ENCODE measurements around the gene C3orf20.
"Not testable (repeated sequence)": the region's sequence is repeated elsewhere in the genome, so short reads cannot be mapped to it uniquely, and the experiment has no call there.

The C3orf20 gene

GRCh38 chr3:14728113-14728512 lies 53.2 kb downstream of the C3orf20 start:
- Histone ChIP-seq H3K27ac (ENCODE audit: low read depth, low read length) (no peak overlapping the region), H3K36me3 (ENCODE audit: insufficient read depth, low read length) (no peaks in the 10 kb centered on the region), H3K4me1 (ENCODE audit: insufficient read depth, low read length) (peaks cover 28% of the 10 kb centered on the region), H3K4me3 (ENCODE audit: low read depth in 1 of 2, low read length in 2 of 2) (no peak overlapping the region), H3K27me3 (ENCODE audit: control insufficient read depth in 1 of 2, insufficient read depth in 2 of 2, low read length in 2 of 2) (no peaks in the 10 kb centered on the region), H3K9ac (ENCODE audit: low read length) (no peak overlapping the region), H3K9me3 (ENCODE audit: low read length) (no peaks in the 10 kb centered on the region)

GRCh38 chr3:14730703-14731382 lies 55.9 kb downstream of the C3orf20 start:
- Histone ChIP-seq H3K4me3 (ENCODE audit: low read depth in 1 of 2, low read length in 2 of 2) (no peak overlapping the region), H3K9ac (ENCODE audit: low read length) (no peak overlapping the region), H3K36me3 (ENCODE audit: insufficient read depth, low read length) (no peaks in the 10 kb centered on the region), H3K9me3 (ENCODE audit: low read length) (no peaks in the 10 kb centered on the region), H3K27ac (ENCODE audit: low read depth, low read length) (no peak overlapping the region), H3K4me1 (ENCODE audit: insufficient read depth, low read length) (peaks cover 15% of the 10 kb centered on the region), H3K27me3 (ENCODE audit: control insufficient read depth in 1 of 2, insufficient read depth in 2 of 2, low read length in 2 of 2) (no peaks in the 10 kb centered on the region)

DNA sequence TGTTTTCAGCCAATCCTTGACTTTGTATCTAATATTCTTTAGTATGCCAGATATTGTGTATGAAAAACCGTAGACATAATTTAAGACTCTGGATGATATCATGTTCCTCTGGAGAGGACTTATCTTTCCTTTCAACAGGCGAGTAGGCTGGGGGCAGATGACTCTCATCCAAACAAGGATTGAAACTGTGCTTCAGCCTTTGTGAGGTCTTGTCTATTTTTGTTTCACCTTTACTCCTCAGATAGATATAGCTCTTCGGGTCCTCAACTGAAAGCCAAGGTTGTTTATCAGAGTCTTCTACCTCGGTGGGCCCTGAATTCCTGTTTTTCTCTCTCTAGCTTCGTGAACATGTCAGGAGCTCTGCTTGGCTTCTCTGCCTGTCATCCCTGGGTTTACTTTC lies 66.0 kb downstream of the C3orf20 start:
- H3K27me3 ChIP-seq (ENCODE audit: control insufficient read depth in 1 of 2, insufficient read depth in 2 of 2, low read length in 2 of 2) = no peaks in the 10 kb centered on the region
- H3K9ac ChIP-seq (ENCODE audit: low read length) = no peak overlapping the region
- H3K27ac ChIP-seq (ENCODE audit: low read depth, low read length) = no peak overlapping the region
- H3K4me1 ChIP-seq (ENCODE audit: insufficient read depth, low read length) = no peaks in the 10 kb centered on the region
- peaks cover 6% of the 10 kb centered on the region for H3K9me3 ChIP-seq (ENCODE audit: low read length)
- H3K4me3 ChIP-seq (ENCODE audit: low read depth in 1 of 2, low read length in 2 of 2) = no peak overlapping the region
- H3K36me3 ChIP-seq (ENCODE audit: insufficient read depth, low read length) = no peaks in the 10 kb centered on the region

DNA sequence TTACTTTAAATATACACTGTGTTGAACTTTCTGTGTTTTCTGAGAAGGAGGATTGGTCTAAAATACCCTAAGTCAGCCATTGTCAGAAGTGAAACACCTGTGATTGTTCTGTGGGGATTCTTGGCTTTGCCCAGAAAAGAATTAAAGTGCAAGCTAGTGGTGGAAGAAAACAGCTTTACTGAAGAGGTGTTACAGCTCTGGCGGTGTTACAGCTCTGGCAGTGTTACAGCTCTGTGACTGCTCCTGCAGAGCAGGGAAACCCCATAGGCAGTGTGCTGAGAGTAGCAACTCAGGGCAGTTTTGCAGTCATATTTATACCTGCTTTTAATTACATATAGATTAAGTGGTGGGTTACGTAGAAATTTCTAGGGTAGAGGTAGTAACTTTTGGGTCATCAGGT lies 66.6 kb downstream of the C3orf20 start:
- no peak overlapping the region for H3K27ac ChIP-seq (ENCODE audit: low read depth, low read length)
- no peaks in the 10 kb centered on the region for H3K27me3 ChIP-seq (ENCODE audit: control insufficient read depth in 1 of 2, insufficient read depth in 2 of 2, low read length in 2 of 2)
- H3K9me3 ChIP-seq (ENCODE audit: low read length) = peaks cover 6% of the 10 kb centered on the region
- H3K4me3 ChIP-seq (ENCODE audit: low read depth in 1 of 2, low read length in 2 of 2) = no peak overlapping the region
- no peaks in the 10 kb centered on the region for H3K4me1 ChIP-seq (ENCODE audit: insufficient read depth, low read length)
- no peaks in the 10 kb centered on the region for H3K36me3 ChIP-seq (ENCODE audit: insufficient read depth, low read length)
- H3K9ac ChIP-seq (ENCODE audit: low read length) = no peak overlapping the region

DNA sequence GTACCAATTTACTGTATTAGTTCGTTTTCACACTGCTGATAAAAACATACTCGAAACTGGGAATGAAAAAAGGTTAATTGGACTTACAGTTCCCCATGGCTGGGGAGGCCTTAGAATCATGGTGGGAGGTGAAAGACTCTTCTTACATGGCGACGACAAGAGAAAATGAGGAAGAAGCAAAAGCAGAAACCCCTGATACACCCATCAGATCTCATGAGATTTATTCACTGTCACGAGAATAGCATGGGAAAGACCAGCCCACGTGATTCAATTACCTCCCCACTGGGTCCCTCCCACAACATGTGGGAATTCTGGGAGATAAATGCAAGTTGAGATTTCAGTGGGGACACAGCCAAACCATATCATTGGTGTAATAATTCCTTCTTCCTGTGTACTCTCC lies 69.6 kb downstream of the C3orf20 start:
- H3K27ac ChIP-seq (ENCODE audit: low read depth, low read length) = no peak overlapping the region
- H3K36me3 ChIP-seq (ENCODE audit: insufficient read depth, low read length) = no peaks in the 10 kb centered on the region
- peaks cover 2% of the 10 kb centered on the region for H3K9me3 ChIP-seq (ENCODE audit: low read length)
- H3K9ac ChIP-seq (ENCODE audit: low read length) = no peak overlapping the region
- H3K4me1 ChIP-seq (ENCODE audit: insufficient read depth, low read length) = no peaks in the 10 kb centered on the region
- no peak overlapping the region for H3K4me3 ChIP-seq (ENCODE audit: low read depth in 1 of 2, low read length in 2 of 2)
- no peaks in the 10 kb centered on the region for H3K27me3 ChIP-seq (ENCODE audit: control insufficient read depth in 1 of 2, insufficient read depth in 2 of 2, low read length in 2 of 2)

- Histone ChIP-seq H3K4me3 (ENCODE audit: low read depth in 1 of 2, low read length in 2 of 2) (no peak overlapping the region), H3K9me3 (ENCODE audit: low read length) (no peaks in the 10 kb centered on the region), H3K36me3 (ENCODE audit: insufficient read depth, low read length) (no peaks in the 10 kb centered on the region), H3K4me1 (ENCODE audit: insufficient read depth, low read length) (no peaks in the 10 kb centered on the region), H3K27ac (ENCODE audit: low read depth, low read length) (no peak overlapping the region), H3K9ac (ENCODE audit: low read length) (no peak overlapping the region), H3K27me3 (ENCODE audit: control insufficient read depth in 1 of 2, insufficient read depth in 2 of 2, low read length in 2 of 2) (no peaks in the 10 kb centered on the region)
These were observed 75.7 kb downstream of the C3orf20 start for GRCh38 chr3:14750650-14751049.

DNA sequence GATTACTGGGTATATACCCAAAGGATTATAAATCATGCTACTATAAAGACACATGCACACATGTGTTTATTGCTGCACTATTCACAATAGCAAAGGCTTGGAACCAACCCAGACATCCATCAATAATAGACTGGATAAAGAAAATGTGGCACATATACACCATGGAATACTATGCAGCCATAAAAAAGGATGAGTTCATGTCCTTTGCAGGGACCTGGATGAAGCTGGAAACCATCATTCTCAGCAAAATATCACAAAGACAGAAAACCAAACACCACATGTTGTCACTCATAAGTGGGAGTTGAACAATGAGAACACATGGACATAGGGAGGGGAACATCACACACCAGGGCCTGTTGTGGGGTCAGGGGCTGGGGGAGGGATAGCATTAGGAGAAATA lies 78.0 kb downstream of the C3orf20 start:
- H3K27me3 ChIP-seq (ENCODE audit: control insufficient read depth in 1 of 2, insufficient read depth in 2 of 2, low read length in 2 of 2); H3K27ac ChIP-seq (ENCODE audit: low read depth, low read length); H3K9ac ChIP-seq (ENCODE audit: low read length); H3K36me3 ChIP-seq (ENCODE audit: insufficient read depth, low read length); H3K4me1 ChIP-seq (ENCODE audit: insufficient read depth, low read length); H3K4me3 ChIP-seq (ENCODE audit: low read depth in 1 of 2, low read length in 2 of 2); H3K9me3 ChIP-seq (ENCODE audit: low read length): not testable (repeated sequence)

DNA sequence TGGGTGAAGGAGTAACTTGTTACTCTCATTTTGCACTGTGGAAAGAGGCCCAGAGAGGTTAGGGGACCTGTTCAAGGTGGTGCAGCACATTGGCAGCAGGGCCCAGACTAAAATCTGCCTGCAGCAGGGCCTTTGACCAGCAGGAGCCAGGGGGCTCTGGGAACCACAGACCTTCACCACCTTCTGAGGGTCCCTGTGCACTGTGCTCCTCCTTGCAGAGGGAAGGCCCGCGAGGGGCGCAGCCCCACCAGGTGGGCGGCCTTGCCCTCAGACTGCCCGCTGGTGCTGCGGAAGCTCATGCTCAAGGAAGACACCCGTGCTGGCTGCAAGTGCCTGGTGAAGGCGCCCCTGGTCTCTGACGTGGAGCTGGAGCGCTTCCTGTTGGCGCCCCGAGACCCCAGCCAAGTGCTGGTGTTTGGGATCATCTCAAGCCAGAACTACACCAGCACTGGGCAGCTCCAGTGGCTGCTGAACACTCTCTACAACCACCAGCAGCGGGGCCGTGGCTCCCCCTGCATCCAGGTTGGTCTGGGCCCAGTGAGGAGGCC lies 82.3 kb downstream of the C3orf20 start:
- no peaks in the 10 kb centered on the region for H3K27me3 ChIP-seq (ENCODE audit: control insufficient read depth in 1 of 2, insufficient read depth in 2 of 2, low read length in 2 of 2)
- no peak overlapping the region for H3K9ac ChIP-seq (ENCODE audit: low read length)
- no peak overlapping the region for H3K27ac ChIP-seq (ENCODE audit: low read depth, low read length)
- no peaks in the 10 kb centered on the region for H3K9me3 ChIP-seq (ENCODE audit: low read length)
- H3K36me3 ChIP-seq (ENCODE audit: insufficient read depth, low read length) = no peaks in the 10 kb centered on the region
- no peaks in the 10 kb centered on the region for H3K4me1 ChIP-seq (ENCODE audit: insufficient read depth, low read length)
- no peak overlapping the region for H3K4me3 ChIP-seq (ENCODE audit: low read depth in 1 of 2, low read length in 2 of 2)

- Histone ChIP-seq H3K4me3 (ENCODE audit: low read depth in 1 of 2, low read length in 2 of 2) (no peak overlapping the region), H3K4me1 (ENCODE audit: insufficient read depth, low read length) (no peaks in the 10 kb centered on the region), H3K27ac (ENCODE audit: low read depth, low read length) (no peak overlapping the region), H3K27me3 (ENCODE audit: control insufficient read depth in 1 of 2, insufficient read depth in 2 of 2, low read length in 2 of 2) (no peaks in the 10 kb centered on the region), H3K36me3 (ENCODE audit: insufficient read depth, low read length) (no peaks in the 10 kb centered on the region), H3K9me3 (ENCODE audit: low read length) (no peaks in the 10 kb centered on the region), H3K9ac (ENCODE audit: low read length) (no peak overlapping the region)
These were observed 83.4 kb downstream of the C3orf20 start for GRCh38 chr3:14758297-14758696.

- no peaks in the 10 kb centered on the region for H3K4me1 ChIP-seq (ENCODE audit: insufficient read depth, low read length)
- no peak overlapping the region for H3K4me3 ChIP-seq (ENCODE audit: low read depth in 1 of 2, low read length in 2 of 2)
These were observed 84.0 kb downstream of the C3orf20 start for GRCh38 chr3:14758959-14759358.

DNA sequence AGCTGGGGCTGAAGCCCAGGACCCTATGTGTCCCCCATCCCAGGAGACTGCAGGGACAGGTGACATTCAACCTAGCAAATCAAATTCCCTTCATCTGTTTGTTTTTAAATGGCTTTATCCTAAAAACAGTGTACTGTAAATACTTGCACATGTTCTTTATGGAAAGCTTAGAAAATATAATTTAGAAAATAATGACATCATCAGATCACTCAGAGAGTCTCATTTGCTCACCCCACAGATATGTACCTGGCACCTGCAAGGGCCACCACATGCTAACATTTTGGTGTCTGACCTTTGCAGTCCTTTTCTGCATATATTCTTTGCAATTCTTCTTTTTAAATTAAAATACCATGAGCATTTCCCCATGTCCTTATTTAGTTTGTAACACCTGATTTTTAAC lies 85.2 kb downstream of the C3orf20 start:
- H3K27me3 ChIP-seq (ENCODE audit: control insufficient read depth in 1 of 2, insufficient read depth in 2 of 2, low read length in 2 of 2) = no peaks in the 10 kb centered on the region
- no peak overlapping the region for H3K9ac ChIP-seq (ENCODE audit: low read length)
- H3K27ac ChIP-seq (ENCODE audit: low read depth, low read length) = no peak overlapping the region
- no peaks in the 10 kb centered on the region for H3K9me3 ChIP-seq (ENCODE audit: low read length)
- H3K4me3 ChIP-seq (ENCODE audit: low read depth in 1 of 2, low read length in 2 of 2) = no peak overlapping the region
- H3K36me3 ChIP-seq (ENCODE audit: insufficient read depth, low read length) = no peaks in the 10 kb centered on the region
- H3K4me1 ChIP-seq (ENCODE audit: insufficient read depth, low read length) = no peaks in the 10 kb centered on the region

More at GRCh38 chr3:14758959-14759358, 84.0 kb downstream of the C3orf20 start:
- Histone ChIP-seq H3K9ac (ENCODE audit: low read length) (no peak overlapping the region), H3K27me3 (ENCODE audit: control insufficient read depth in 1 of 2, insufficient read depth in 2 of 2, low read length in 2 of 2) (no peaks in the 10 kb centered on the region), H3K36me3 (ENCODE audit: insufficient read depth, low read length) (no peaks in the 10 kb centered on the region), H3K9me3 (ENCODE audit: low read length) (no peaks in the 10 kb centered on the region), H3K27ac (ENCODE audit: low read depth, low read length) (no peak overlapping the region)

- Histone ChIP-seq H3K4me3 (ENCODE audit: low read depth in 1 of 2, low read length in 2 of 2) (no peak overlapping the region), H3K27me3 (ENCODE audit: control insufficient read depth in 1 of 2, insufficient read depth in 2 of 2, low read length in 2 of 2) (no peaks in the 10 kb centered on the region), H3K36me3 (ENCODE audit: insufficient read depth, low read length) (no peaks in the 10 kb centered on the region), H3K27ac (ENCODE audit: low read depth, low read length) (no peak overlapping the region), H3K4me1 (ENCODE audit: insufficient read depth, low read length) (no peaks in the 10 kb centered on the region), H3K9me3 (ENCODE audit: low read length) (no peaks in the 10 kb centered on the region), H3K9ac (ENCODE audit: low read length) (no peak overlapping the region)
These were observed 86.3 kb downstream of the C3orf20 start for GRCh38 chr3:14761121-14761672.

All from muscle layer of colon (tissue), 2 donors.